Measurements from ENCODE around the gene KSR1. TPM values are rescaled to one million over a fixed set of nuclear protein-coding genes. Genes with fewer than 3 reads are reported as not detected.
"Not testable (repeated sequence)": the region's sequence is repeated elsewhere in the genome, so short reads cannot be mapped to it uniquely, and the experiment has no call there.

KSR1 gene
- total RNA-seq, 2 donors from 2014 or later, result 7.9 to 10.2 TPM

DNA sequence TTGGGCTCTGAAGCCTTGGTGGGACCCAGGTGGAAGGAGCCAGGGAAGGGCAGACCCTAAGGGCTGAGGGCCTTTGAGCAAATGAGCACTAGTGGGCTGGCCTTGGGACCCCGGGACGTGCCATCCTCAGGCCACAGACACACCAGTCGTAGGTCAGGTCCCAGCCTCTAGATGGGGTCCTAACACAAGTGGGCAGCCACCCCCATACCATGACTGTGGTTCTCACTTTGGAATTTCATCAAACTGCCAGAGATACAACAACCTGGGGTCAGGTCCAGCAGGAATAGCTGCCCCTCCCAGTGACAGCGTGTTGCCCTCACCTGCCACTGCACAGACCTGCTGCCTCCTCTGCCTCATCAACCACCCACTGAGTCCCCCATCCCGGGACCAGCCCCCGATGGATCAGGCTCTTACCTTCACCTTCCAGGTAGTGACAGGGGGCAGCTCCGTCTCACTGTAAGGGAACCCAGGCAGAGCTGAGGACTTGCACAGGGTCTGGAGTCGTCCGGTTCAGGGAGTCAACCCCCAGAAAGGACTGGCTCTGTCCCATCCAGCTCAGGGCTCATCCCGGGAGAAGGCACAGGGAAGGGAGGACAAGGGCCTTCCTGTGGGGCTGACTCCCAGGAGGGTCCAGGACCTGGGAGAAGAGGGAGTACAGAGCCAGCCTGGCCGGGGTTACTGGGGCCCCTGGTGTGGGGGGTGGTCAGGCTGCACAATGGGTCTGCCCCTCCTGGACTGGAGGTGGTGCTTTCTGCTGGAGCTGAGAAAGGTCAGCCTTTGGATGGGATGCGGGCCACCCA is 214.7 kb downstream of the KSR1 start:
- Histone ChIP-seq H3K4me1 (no peaks in the 10 kb centered on the region), H3K27ac (no peak overlapping the region), H3K4me3 (no peak overlapping the region), H3K27me3 (no peaks in the 10 kb centered on the region), H3K9me3 (no peaks in the 10 kb centered on the region), H3K36me3 (no peaks in the 10 kb centered on the region)
- TF ChIP-seq, protein P1, sequence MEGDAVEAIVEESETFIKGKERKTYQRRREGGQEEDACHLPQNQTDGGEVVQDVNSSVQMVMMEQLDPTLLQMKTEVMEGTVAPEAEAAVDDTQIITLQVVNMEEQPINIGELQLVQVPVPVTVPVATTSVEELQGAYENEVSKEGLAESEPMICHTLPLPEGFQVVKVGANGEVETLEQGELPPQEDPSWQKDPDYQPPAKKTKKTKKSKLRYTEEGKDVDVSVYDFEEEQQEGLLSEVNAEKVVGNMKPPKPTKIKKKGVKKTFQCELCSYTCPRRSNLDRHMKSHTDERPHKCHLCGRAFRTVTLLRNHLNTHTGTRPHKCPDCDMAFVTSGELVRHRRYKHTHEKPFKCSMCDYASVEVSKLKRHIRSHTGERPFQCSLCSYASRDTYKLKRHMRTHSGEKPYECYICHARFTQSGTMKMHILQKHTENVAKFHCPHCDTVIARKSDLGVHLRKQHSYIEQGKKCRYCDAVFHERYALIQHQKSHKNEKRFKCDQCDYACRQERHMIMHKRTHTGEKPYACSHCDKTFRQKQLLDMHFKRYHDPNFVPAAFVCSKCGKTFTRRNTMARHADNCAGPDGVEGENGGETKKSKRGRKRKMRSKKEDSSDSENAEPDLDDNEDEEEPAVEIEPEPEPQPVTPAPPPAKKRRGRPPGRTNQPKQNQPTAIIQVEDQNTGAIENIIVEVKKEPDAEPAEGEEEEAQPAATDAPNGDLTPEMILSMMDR (IDR thresholded peaks at IDR 0.05), result no peak
- no peak for DNase-seq (ENCODE audit: low spot score)

DNA sequence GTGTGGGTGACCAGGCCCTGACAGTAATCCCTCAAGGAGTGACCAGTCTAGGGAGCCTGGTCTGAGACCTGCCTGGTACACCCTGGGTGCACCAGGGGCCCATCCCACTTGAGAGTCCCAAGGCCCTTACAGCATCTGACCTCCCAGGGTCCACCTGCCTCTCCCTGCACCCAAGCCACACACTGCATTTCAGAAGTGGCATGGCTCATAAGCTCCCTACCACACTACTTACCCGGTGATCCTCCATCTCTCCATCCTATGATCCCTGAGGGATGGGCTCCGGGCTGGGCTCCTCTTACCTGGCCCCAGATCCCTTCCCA is 215.3 kb downstream of the KSR1 start:
- Histone ChIP-seq H3K9me3 (no peaks in the 10 kb centered on the region), H3K36me3 (no peaks in the 10 kb centered on the region), H3K4me3 (no peak overlapping the region), H3K27me3 (no peaks in the 10 kb centered on the region), H3K27ac (no peak overlapping the region), H3K4me1 (no peaks in the 10 kb centered on the region)
- TF ChIP-seq, protein P1 (IDR thresholded peaks at IDR 0.05), result no peak
- no peak for DNase-seq (ENCODE audit: low spot score)

DNA sequence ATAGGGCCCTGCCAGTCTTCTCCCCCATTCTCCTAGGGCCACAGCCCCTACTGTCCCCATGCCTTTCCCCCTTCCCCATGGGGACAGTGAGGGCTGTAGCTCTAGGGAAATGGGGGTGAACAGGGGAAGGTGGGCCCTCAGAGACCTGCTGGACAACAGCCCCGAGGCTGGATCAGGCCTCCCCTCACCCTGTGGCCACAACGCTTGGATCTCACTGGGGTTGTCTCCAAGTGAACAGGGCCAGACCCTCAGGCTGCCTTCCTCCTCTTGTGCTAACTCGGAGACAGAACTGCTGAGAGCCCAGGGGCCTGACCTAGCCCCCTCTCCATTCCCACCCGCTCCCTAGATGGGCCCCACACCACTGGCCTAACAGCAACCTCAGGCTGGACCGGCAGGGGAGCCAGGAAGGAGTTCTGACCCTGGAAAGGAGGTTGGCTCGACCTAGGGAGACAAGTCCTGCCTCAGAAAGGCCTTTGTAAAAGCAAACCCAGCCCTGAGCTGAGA is 215.8 kb downstream of the KSR1 start:
- not testable (repeated sequence) for H3K9me3 ChIP-seq; H3K4me3 ChIP-seq; H3K36me3 ChIP-seq; H3K27ac ChIP-seq; H3K27me3 ChIP-seq; DNase-seq (ENCODE audit: low spot score); H3K4me1 ChIP-seq

DNA sequence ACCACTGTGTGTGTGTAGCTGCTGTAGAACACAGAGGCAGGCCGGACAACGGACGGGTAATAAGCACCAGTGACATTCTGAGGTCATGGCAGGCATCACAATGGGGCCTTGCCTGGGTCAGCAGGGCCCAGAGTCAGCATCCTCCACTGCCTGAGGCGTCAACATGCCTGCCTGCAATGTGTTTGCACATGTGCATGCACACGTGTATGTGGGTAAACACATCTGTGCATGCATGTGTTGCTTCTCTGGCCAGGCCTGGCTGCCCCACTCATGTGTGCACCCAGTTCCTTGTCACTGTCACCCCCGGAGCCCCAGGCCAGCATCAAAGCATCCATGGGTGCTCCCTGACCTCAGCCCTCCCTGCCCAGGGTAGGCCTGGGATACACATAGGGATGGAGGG is 218.1 kb downstream of the KSR1 start:
- H3K36me3 ChIP-seq, result no peaks in the 10 kb centered on the region
- H3K27ac ChIP-seq, result no peak overlapping the region
- no peak for DNase-seq (ENCODE audit: low spot score)
- H3K27me3 ChIP-seq, result no peaks in the 10 kb centered on the region
- TF ChIP-seq, protein P1 (IDR thresholded peaks at IDR 0.05), result no peak
- H3K9me3 ChIP-seq, result no peaks in the 10 kb centered on the region
- no peaks in the 10 kb centered on the region for H3K4me1 ChIP-seq
- no peak overlapping the region for H3K4me3 ChIP-seq

Other genes with a start within 250 kb of the KSR1 start
- gene WSB1, start 162.3 kb upstream of the KSR1 start, total RNA-seq, result 10 to 100 TPM; 38.0 to 44.7 TPM
- gene LGALS9, start 174.7 kb downstream of the KSR1 start, total RNA-seq, result 10 to 100 TPM in 1 of 2 donors, 1 to 10 TPM in 1; 9.7 to 27.4 TPM